ENCODE results near the gene ADCY7.

ADCY7 gene

GRCh38 chr16:50279504-50279865, 13.1 kb downstream of the ADCY7 start:
- in situ Hi-C loops (cut with MboI; ENCODE audit: low sequenced_read_pairs) = no loop called here

GRCh38 chr16:50280932-50281331, 14.6 kb downstream of the ADCY7 start:
- in situ Hi-C loops (cut with MboI; ENCODE audit: low sequenced_read_pairs) = no loop called here

GRCh38 chr16:50281391-50282009, 15.1 kb downstream of the ADCY7 start:
- in situ Hi-C loops (cut with MboI; ENCODE audit: low sequenced_read_pairs) = no loop called here

GRCh38 chr16:50282010-50282538, 15.7 kb downstream of the ADCY7 start:
- in situ Hi-C loops (cut with MboI; ENCODE audit: low sequenced_read_pairs) = no loop called here

- in situ Hi-C loops (cut with MboI; ENCODE audit: low sequenced_read_pairs) = no loop called here
Measured at GRCh38 chr16:50282955-50283631, 16.7 kb downstream of the ADCY7 start.

GRCh38 chr16:50284131-50284911, 18.0 kb downstream of the ADCY7 start:
- in situ Hi-C loops (cut with MboI; ENCODE audit: low sequenced_read_pairs) = no loop called here

GRCh38 chr16:50285406-50286003, 19.2 kb downstream of the ADCY7 start:
- in situ Hi-C loops (cut with MboI; ENCODE audit: low sequenced_read_pairs) = no loop called here

- in situ Hi-C loops (cut with MboI; ENCODE audit: low sequenced_read_pairs) = no loop called here
Measured at GRCh38 chr16:50286681-50287080, 20.3 kb downstream of the ADCY7 start.

- in situ Hi-C loops (cut with MboI; ENCODE audit: low sequenced_read_pairs) = no loop called here
Measured at GRCh38 chr16:50288026-50288425, 21.7 kb downstream of the ADCY7 start.

GRCh38 chr16:50288920-50289319, 22.6 kb downstream of the ADCY7 start:
- in situ Hi-C loops (cut with MboI; ENCODE audit: low sequenced_read_pairs) = no loop called here

- in situ Hi-C loops (cut with MboI; ENCODE audit: low sequenced_read_pairs) = no loop called here
Measured at GRCh38 chr16:50289950-50290764, 23.8 kb downstream of the ADCY7 start.

GRCh38 chr16:50290856-50291255, 24.5 kb downstream of the ADCY7 start:
- in situ Hi-C loops (cut with MboI; ENCODE audit: low sequenced_read_pairs) = no loop called here

GRCh38 chr16:50291719-50292565, 25.6 kb downstream of the ADCY7 start:
- in situ Hi-C loops (cut with MboI; ENCODE audit: low sequenced_read_pairs) = no loop called here

- in situ Hi-C loops (cut with MboI; ENCODE audit: low sequenced_read_pairs) = no loop called here
Measured at GRCh38 chr16:50292566-50292948, 26.2 kb downstream of the ADCY7 start.

GRCh38 chr16:50293041-50293783, 26.9 kb downstream of the ADCY7 start:
- in situ Hi-C loops (cut with MboI; ENCODE audit: low sequenced_read_pairs) = no loop called here

- in situ Hi-C loops (cut with MboI; ENCODE audit: low sequenced_read_pairs) = no loop called here
Measured at GRCh38 chr16:50293994-50294855, 27.9 kb downstream of the ADCY7 start.

- in situ Hi-C loops (cut with MboI; ENCODE audit: low sequenced_read_pairs) = no loop called here
Measured at GRCh38 chr16:50294955-50295354, 28.6 kb downstream of the ADCY7 start.

GRCh38 chr16:50295541-50296132, 29.3 kb downstream of the ADCY7 start:
- in situ Hi-C loops (cut with MboI; ENCODE audit: low sequenced_read_pairs) = no loop called here
